ENCODE results near the gene VSX1. TPM values are rescaled to one million over a fixed set of nuclear protein-coding genes. Genes with fewer than 3 reads are reported as not detected.
A peak's percentile ranks its signal among the peaks of the same experiment; 100 is the strongest.

The VSX1 gene
- total and polyA plus RNA-seq, 2 donors (not counting 1 experiment from before 2014, with no cell fraction given) = not detected

DNA sequence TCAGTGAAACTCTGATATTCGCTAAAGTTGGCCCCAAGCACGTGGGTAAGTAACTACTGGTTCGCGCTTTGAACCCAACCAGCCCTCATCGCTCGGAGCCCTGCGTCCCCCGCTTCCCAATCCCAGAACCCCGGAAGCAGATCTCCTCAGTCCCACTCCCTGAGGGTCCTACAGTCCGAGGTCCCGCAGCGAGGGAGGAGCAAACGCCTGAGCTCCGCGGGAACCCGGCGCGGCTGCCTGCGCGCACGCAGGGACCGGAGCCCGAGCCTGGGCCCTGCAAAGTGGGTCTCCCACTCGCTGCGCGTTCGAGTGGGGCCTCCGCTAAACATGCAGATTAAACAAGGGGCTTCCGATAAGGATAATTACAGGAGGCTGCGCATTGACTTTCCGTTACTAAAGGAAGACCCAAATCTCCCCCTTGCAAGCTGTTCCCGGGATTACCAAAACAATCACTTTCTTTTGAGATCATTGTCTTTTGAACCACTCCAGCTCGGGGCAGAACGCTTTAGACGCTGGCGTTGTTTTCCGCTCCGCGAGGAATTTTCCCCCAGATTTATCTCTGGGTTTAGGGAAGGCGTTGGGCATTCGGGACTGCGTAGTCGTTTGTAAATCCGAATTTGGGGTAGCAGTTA, 1.3 kb upstream of the VSX1 start:
- CTCF ChIA-PET = no interaction called here
- peak overlapping the region in 1 of 5 experiments; percentile 14 for H3K4me3 ChIP-seq (ENCODE audit: control extremely low read depth in 1 of 5, extremely low read depth in 1 of 5, insufficient read depth in 1 of 5, low read depth in 2 of 5, low read length in 4 of 5)

DNA sequence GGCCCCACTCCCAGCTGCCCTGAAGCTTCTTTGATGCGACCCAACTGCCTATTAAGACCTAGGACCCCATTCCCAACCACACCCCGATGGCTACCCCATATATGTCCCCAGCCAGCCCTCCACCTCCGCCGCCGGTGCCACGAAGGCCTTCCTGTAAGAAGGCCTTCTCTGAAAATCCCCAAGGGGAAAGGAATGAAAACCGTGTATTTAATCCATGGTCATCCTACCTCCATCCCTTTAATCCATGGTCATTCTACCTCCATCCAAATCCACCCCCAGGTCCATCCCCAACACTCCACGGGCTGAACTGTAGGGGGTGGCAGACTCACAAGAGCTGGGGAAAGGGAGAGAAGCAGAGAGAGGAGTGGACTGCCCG, 545 bp upstream of the VSX1 start:
- Histone ChIP-seq H3K9me3 (ENCODE audit: control extremely low read depth in 1 of 3, control insufficient read depth in 2 of 3, insufficient read depth in 1 of 3, low read length in 2 of 3) (peaks cover 0 to 25% (median 0%) of the 10 kb centered on the region in 3 donors), H3K4me2 (replicated peaks; ENCODE audit: low read depth, low read length, poor library complexity, severe bottlenecking) (no peak overlapping the region), H2AFZ (ENCODE audit: insufficient read depth, low read depth, low read length, poor library complexity, severe bottlenecking) (no peak overlapping the region), H3K36me3 (replicated peaks in 1 of 2; ENCODE audit: control extremely low read depth in 1 of 2, control insufficient read depth in 1 of 2, extremely low read depth in 1 of 2, insufficient read depth in 2 of 2, low read length in 1 of 2) (no peaks in the 10 kb centered on the region), H3K27ac (ENCODE audit: low read length in 2 of 2) (no peak overlapping the region), H3K79me2 (ENCODE audit: control insufficient read depth, insufficient read depth, low read length) (no peaks in the 10 kb centered on the region), H3K27me3 (replicated peaks in 1 of 4; ENCODE audit: control extremely low read depth in 1 of 4, control insufficient read depth in 3 of 4, insufficient read depth in 4 of 4, low read length in 3 of 4) (peaks cover 0 to 77% (median 60%) of the 10 kb centered on the region in 4 experiments), H3K4me3 (ENCODE audit: control extremely low read depth in 1 of 5, extremely low read depth in 1 of 5, insufficient read depth in 1 of 5, low read depth in 2 of 5, low read length in 4 of 5) (no peak overlapping the region), H4K20me1 (ENCODE audit: control insufficient read depth, insufficient read depth, low read length, poor library complexity, severe bottlenecking) (no peaks in the 10 kb centered on the region), H3K9ac (ENCODE audit: low read length) (no peak overlapping the region), H3K4me1 (ENCODE audit: control insufficient read depth in 2 of 2, insufficient read depth in 2 of 2, low read length in 2 of 2) (peaks cover 5 to 33% of the 10 kb centered on the region in 2 donors)
- intact Hi-C loops (cut with micrococcal nuclease) = no loop called here
- POLR2A ChIA-PET = interaction anchor here (0.7 kb wide), 1 partner anchor 16 kb away, joined by 7 read pairs; no protein-coding TSS in a partner anchor
- WGBS (ENCODE audit: insufficient coverage) = 18% methylated on average over 3 of the region's 9 CpGs
- CTCF ChIA-PET = no interaction called here
- Mint-ChIP-seq H3K27ac (peak overlapping the region; percentile 15), H3K4me1 (peaks cover 9% of the 10 kb centered on the region), H3K9me3 (ENCODE audit: insufficient read depth) (no peaks in the 10 kb centered on the region), H3K4me3 (no peak overlapping the region), H3K27me3 (peaks cover 73% of the 10 kb centered on the region)
- no peak for ATAC-seq (ENCODE audit: low read depth)
- TF ChIP-seq, protein P1, sequence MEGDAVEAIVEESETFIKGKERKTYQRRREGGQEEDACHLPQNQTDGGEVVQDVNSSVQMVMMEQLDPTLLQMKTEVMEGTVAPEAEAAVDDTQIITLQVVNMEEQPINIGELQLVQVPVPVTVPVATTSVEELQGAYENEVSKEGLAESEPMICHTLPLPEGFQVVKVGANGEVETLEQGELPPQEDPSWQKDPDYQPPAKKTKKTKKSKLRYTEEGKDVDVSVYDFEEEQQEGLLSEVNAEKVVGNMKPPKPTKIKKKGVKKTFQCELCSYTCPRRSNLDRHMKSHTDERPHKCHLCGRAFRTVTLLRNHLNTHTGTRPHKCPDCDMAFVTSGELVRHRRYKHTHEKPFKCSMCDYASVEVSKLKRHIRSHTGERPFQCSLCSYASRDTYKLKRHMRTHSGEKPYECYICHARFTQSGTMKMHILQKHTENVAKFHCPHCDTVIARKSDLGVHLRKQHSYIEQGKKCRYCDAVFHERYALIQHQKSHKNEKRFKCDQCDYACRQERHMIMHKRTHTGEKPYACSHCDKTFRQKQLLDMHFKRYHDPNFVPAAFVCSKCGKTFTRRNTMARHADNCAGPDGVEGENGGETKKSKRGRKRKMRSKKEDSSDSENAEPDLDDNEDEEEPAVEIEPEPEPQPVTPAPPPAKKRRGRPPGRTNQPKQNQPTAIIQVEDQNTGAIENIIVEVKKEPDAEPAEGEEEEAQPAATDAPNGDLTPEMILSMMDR (IDR thresholded peaks at IDR 0.05) = no peak
- TF ChIP-seq EZH2 (IDR thresholded peaks at IDR 0.05; ENCODE audit: borderline replicate concordance, insufficient read depth, low read depth, low read length, poor library complexity, severe bottlenecking) = no peak
- DNase-seq = no peak

More for the DNA sequence above, 1.3 kb upstream of the VSX1 start:
- Histone ChIP-seq H3K27ac (ENCODE audit: low read length in 2 of 2) (no peak overlapping the region), H3K9me3 (ENCODE audit: control extremely low read depth in 1 of 3, control insufficient read depth in 2 of 3, insufficient read depth in 1 of 3, low read length in 2 of 3) (peaks cover 0 to 25% (median 0%) of the 10 kb centered on the region in 3 donors), H3K4me1 (ENCODE audit: control insufficient read depth in 2 of 2, insufficient read depth in 2 of 2, low read length in 2 of 2) (peaks cover 5 to 26% of the 10 kb centered on the region in 2 donors), H3K4me2 (replicated peaks; ENCODE audit: low read depth, low read length, poor library complexity, severe bottlenecking) (peak overlapping the region; percentile 41), H4K20me1 (ENCODE audit: control insufficient read depth, insufficient read depth, low read length, poor library complexity, severe bottlenecking) (no peaks in the 10 kb centered on the region), H3K27me3 (replicated peaks in 1 of 4; ENCODE audit: control extremely low read depth in 1 of 4, control insufficient read depth in 3 of 4, insufficient read depth in 4 of 4, low read length in 3 of 4) (peaks cover 0 to 71% (median 53%) of the 10 kb centered on the region in 4 experiments), H2AFZ (ENCODE audit: insufficient read depth, low read depth, low read length, poor library complexity, severe bottlenecking) (no peak overlapping the region), H3K79me2 (ENCODE audit: control insufficient read depth, insufficient read depth, low read length) (no peaks in the 10 kb centered on the region), H3K9ac (ENCODE audit: low read length) (no peak overlapping the region), H3K36me3 (replicated peaks in 1 of 2; ENCODE audit: control extremely low read depth in 1 of 2, control insufficient read depth in 1 of 2, extremely low read depth in 1 of 2, insufficient read depth in 2 of 2, low read length in 1 of 2) (no peaks in the 10 kb centered on the region)
- Mint-ChIP-seq H3K4me3 (no peak overlapping the region), H3K9me3 (ENCODE audit: insufficient read depth) (no peaks in the 10 kb centered on the region), H3K27ac (no peak overlapping the region), H3K4me1 (peaks cover 7% of the 10 kb centered on the region), H3K27me3 (peaks cover 65% of the 10 kb centered on the region)
- WGBS (ENCODE audit: insufficient coverage) = 17% methylated on average over 43 of the region's 44 CpGs
- ATAC-seq (ENCODE audit: low read depth) (no peak), DNase-seq (no peak)
- POLR2A ChIA-PET = no interaction called here
- intact Hi-C loops (cut with micrococcal nuclease) = no loop called here
- TF ChIP-seq, protein P1 (IDR thresholded peaks at IDR 0.05) = no peak
- TF ChIP-seq EZH2 (IDR thresholded peaks at IDR 0.05; ENCODE audit: borderline replicate concordance, insufficient read depth, low read depth, low read length, poor library complexity, severe bottlenecking) = no peak

Measured in B cell (primary cell).